HG02943 (cell line): ENCODE data around the gene HOXA5.

Experiments used
- ATAC-seq: cut with Tn5 transposase; IDR thresholded peaks from one replicate; pipeline ENCODE4 v1.9.1; 2021; ENCODE audit warnings: mild to moderate bottlenecking, low read depth, moderate library complexity; ENCODE audit not compliant: unreplicated experiment

HOXA5 gene

DNA sequence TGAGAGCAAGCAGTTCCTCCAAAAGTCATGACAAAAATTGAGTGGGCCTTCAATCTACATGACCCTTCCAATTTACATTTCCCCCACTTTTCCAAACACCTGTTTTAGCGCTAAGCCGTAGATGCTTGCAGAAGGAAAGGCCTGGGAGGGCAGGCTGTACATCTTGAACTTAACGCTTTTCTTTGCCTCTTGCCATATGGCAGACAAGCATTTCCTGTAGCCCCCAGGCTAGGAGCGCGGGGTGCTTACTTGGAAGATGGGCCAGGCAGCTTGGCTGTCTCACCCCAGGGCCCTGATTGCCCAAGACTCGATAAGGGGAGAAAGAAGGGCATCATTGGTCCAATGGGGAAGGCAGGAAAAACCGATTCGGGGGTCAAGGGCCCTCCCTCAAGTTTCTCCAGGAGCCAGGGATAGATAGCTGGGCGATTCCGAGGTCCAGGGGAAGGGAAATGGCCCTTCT is 28.9 kb upstream of the HOXA5 start:
- no peak for ATAC-seq

DNA sequence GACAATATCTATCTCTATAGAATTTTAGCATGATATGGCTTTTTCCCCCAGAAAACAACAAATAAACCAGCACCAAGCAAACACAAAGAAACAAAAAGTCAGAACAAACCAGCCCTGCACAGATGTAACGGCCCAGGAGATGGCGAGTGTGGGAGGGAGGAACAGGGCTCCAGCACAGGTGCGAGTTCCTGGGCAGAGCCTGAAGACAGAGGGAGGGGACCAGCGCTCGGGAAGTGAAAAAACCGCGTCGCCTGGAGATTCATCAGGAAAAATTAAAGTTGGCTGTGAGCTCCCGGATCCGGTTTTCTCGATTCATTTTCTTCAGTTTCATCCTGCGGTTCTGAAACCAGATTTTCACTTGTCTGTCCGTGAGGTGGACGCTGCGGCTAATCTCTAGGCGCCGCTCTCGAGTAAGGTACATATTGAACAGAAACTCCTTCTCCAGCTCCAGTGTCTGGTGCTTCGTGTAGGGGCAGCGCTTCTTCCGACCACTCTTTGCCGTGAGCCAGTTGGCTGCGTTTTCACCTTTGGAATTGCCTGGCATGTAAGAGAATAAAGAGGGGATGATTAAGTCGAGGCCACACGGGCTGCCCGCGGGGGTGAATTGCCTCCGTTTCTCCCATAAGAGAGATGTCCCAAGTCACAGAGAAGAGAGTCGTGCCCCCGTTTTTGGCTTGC is 28.3 kb upstream of the HOXA5 start:
- no peak for ATAC-seq

DNA sequence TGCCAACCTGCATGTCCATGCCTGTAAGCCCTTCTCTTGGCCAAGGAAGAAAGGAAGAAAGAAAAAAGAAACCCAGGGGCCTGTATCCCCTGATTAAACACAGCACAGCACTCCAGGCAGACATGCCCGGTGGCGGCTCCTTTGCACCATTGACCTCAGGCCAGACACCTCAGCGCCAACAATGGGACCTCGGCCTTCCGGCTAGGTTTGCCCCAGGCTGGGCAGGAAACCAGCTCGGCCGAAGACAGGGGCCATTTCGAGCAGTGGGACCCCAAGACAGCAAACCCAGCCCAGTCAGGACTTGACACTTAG is 27.8 kb upstream of the HOXA5 start:
- ATAC-seq: no peak

DNA sequence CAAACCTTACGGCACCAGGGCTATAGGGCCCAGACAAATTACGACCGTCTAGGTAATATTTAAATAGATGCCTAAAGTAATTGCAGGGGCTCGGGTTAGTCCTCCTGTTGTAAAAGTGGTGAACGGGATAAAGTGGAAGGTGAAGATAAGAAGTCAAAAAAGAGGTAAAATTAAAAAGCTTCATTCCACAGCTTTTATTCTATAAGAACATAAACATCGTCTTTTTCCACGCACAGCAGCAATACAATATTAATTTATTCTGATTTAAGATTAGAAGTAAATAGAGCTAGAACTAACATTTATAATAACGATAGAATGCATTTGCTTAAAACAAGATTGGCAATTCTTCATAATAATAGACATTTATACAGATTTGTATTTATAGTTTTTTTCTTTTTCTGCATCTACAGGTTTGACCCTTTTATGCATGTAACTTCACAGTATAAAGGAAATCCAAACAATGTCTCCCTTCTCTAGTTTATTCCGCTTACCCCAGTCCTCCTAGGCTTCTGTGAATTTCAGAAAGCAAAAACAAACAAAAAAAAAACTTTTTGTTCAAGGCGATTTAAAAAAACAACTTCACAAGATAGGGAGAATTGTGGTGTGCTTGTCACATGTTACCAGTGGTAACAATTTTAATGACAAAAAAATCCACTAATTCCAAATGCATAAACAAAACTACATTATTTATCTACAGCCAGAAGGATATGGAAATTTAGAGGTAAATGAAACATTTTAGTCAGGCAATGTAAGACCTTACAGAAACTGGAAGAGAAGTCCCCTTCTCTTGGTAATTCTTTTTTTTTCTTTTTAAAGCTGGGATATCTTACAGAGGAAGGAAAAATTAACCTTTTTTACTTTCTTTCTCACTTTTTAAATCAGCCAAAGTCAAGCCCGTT is 27.2 kb upstream of the HOXA5 start:
- ATAC-seq: no peak

DNA sequence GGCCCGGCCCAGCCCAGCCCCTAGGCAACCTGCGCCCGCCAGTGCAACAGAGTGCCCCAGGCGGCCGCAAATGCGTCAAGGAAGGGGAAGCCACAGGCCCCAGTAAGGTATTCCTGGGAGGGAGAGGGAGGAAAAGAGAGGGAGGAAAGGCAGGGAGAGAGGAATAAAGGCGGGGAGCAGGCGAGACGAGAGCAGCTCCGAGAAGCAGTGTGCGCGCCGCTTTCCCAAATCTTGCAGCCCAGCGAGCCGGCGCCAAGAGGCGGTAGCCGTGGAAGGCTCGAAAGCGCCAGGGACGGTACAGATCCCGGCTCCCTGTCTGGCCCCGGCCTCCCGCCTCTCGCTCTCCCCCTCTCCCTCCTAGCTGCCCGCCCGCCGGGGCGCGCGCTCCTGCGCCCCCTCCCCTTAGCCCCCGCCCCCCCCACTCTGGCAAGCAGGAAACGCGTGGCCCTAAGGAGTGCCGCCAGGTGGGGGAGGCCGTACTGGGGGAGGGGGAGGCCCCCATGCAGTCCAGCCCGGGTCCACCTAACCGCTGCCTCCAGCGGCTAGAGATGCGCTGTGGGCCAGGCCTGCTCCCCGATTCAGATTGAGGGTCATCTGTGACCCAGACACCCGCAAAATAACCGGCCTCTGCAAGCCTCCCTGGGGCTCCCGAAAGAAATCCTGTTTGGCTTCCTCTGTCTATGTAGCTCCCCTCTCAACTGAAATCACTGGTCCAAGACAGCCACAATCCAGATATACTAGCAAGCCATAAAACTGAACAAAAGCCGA is 26.4 kb upstream of the HOXA5 start:
- no peak for ATAC-seq

DNA sequence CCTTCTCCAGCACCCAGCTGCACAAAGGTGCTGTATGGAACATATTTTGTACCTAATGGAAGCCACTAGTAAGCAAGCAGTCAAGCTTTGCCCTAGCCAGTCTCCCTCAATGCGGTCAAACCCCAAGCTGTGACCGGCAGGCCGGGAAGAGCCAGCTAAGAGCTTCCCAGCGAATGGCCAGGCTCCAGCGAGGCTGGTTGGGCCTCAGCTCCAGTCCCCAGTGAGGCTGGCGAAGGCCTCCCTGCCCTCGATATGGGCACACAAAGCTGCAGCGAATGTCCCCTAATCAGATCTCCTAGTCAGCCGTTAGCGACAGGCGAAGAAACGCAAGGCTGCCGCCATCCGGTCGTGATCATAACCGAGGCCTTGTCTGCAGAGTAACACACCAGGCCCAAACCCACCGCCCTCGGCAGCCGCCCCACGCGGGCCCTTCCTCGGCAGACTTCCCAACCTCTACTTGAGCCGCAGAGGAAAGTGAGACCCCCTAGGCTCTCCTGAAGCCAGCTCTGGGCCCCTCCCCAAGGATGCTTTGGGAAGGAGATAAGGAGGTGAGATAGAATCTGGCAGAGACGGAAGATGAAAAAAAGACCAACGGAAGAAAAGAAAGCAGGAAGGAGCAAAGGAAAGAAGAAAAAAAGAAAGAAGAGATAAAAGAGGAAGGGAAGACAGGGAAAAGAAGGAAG is 24.9 kb upstream of the HOXA5 start:
- no peak for ATAC-seq

DNA sequence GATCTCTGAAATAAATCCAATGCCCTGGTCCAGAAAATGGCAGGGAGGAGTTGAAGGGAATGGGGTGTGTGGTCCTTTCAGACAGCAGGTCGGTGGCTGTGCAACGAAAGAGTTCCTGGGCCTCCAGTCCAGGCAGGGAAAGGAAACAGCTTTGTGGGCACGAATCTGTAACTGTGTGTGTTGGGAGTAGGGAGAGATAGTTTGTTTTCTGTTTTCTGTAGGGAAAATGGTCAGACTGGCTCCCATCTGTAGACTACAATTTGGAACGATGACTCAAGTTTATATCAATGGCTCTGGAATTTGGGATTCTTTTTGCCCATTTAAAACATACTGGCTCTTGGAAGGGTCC is 24.4 kb upstream of the HOXA5 start:
- no peak for ATAC-seq

DNA sequence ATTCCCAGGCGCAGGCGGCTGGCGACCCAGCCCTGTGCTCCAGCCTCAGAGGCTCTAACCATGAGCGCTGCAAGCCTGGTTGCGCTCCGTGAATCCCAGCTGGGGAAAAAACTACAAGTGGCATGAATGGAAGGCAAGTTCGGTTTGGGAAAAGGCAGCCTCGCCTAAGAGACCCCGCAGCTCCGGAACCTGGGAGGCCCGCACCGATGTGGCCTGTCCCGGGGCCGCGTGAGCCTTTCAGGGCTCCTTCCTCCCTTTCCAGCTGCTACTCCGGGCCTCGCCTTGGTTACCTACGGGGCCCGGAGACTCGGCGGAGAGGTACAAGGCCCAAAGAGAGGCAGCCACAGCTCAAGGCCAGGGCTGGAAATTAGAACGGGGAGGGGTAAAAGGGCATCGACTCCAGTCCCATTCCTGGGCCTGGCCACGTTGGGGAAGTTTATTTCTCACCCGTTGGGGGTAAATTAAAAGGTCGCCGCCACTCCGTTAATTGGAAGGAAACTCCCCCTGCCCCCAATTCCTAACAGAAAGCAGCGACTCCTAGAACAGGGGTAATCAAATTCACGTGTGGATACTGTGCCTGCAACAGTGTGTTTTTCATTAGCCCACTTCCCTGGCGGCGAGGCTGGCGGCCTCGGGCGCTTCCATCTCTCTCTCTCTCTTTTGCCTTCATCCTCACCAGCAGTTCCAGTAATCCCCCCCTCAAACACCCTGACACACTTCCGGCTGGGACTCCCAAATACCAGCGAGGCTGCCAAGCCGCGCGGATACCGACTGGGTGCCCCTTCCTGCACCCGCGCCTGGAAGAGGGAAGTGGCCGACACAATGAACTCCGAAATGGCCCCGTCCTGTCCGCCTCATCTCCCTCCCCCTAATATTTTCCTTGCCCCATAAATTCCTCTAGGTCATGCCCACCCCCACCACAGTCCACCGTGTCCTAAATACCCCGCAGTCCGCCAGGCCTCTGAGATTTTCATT is 23.3 kb upstream of the HOXA5 start:
- no peak for ATAC-seq

DNA sequence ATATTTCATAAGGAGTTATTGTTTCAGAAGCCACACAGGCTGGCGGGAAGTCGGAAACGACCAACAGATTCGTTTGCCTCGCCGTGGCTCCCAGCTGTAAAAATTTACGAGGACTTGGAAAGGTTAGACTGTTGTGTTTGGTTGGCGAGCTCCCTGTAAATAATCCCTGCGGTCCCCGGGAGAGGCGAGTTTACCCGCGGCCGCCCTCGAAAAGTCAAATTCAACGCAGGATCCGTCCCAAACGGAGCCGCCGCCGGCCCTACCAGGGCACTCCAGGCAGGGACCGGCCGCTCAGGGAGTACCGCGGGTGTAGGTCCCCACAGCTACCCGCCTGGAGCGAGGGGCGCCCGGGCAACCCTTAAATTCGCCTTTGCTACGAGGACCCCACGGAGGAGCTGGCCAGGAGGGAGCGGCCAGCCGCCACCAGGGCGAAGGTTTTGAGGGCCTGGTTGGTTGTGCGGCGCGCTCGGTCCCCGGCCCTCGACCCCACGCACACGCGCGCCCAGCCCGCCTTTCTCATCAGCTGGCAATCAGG is 22.6 kb upstream of the HOXA5 start:
- no peak for ATAC-seq

DNA sequence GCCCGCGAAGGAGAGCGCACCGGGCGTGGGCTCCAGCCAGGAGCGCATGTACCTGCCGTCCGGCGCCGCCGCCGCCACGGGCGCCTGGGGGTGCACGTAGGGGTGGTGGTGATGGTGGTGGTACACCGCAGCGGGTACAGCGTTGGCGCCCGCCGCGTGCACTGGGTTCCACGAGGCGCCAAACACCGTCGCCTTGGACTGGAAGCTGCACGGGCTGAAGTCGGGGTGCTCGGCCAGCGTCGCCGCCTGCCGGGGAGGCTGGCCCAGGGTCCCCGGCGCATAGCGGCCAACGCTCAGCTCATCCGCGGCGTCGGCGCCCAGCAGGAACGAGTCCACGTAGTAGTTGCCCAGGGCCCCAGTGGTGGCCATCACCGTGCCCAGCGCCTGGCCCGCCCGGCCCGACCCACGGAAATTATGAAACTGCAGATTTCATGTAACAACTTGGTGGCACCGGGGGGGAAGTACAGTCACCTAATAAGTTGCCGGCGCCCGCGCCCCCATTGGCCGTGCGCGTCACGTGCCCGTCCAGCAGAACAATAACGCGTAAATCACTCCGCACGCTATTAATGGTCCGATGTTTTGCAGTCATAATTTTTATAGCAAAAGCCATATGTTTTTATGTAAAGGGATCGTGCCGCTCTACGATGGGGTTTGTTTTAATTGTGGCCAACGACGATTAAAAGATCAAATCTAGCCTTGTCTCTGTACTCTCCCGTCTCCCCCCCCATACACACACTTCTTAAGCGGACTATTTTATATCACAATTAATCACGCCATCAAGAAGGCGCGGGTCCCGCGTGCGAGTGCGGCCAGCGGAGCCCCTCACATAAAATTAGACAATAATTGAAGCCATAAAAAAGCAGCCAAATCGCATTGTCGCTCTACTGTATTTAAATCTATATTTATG is 21.9 kb upstream of the HOXA5 start, which contains the start of gene HOXA9:
TSS of gene HOXA9 (minus strand) at position 449 of the 907 bp plus-strand sequence. CDS start at position 369, 80 bp downstream.
- no peak for ATAC-seq

DNA sequence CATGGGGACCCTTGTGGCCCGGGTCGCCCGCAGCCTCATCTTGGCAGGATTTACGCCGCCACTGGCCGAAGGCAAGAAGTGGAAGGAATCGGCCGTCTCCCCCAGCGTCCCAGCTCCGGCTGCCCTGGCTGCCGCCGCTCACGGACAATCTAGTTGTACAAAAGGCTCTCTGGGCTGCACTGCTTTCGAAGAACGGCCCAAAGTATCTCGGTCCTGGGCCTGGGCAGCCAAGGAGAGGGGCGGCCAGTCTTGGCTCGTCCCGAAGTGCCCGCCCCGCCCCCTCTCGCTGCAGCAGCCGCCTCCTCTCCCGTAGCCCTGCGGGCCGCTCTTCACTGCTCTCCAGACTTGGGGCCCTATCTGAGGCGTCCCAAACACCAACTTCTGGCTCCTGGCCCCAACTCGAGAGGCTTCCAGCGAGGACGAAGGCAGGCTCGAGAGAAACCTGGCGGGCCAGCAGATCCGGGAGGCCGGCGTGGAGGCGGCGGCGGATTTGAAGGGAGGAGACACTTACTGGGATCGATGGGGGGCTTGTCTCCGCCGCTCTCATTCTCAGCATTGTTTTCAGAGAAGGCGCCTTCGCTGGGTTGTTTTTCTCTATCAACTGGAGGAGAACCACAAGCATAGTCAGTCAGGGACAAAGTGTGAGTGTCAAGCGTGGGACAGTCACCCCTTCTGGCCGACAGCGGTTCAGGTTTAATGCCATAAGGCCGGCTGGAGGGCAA is 21.0 kb upstream of the HOXA5 start:
- ATAC-seq: no peak

DNA sequence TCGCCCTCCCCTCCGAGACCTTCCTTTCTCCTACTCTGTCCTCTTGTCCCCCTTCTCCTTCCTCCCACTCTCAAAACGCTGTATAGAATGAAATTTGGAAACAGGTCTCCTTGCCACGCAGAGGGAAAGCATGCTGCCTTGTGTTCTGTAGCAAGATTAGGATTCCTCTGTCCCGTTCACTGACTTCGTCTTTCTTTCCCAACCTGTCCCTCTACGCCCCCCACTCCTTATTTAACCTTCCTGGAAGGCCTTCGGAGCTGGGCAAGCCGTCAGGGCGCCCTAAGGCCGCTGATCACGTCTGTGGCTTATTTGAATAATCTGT is 20.5 kb upstream of the HOXA5 start:
- no peak for ATAC-seq

DNA sequence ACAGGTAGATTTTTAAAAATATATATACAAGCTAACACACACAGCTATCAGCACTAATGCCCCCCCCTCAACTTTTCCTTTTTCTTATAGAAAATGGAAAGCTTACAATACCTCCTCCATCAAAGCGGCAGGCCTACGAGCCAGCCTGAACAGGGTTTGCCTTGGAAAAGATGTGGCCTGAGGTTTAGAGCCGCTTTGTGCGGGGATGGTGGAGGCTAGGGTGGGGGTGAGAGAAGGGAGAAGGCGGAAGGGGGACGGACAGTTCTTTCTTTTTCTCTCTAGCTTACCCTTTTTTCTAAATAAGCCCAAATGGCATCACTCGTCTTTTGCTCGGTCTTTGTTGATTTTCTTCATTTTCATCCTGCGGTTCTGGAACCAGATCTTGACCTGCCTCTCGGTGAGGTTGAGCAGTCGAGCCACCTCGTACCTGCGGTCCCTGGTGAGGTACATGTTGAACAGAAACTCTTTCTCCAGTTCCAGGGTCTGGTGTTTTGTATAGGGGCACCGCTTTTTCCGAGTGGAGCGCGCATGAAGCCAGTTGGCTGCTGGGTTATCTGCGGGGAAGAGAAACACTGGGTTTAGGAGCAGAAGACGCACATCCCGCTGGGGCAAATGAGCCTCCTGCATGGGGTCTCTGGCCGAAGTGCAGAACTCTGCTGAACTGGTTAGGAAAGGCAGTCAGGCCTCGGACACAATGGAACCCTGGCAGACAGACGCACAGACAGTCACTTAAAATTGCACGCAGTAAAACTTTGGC is 20.0 kb upstream of the HOXA5 start:
- no peak for ATAC-seq

DNA sequence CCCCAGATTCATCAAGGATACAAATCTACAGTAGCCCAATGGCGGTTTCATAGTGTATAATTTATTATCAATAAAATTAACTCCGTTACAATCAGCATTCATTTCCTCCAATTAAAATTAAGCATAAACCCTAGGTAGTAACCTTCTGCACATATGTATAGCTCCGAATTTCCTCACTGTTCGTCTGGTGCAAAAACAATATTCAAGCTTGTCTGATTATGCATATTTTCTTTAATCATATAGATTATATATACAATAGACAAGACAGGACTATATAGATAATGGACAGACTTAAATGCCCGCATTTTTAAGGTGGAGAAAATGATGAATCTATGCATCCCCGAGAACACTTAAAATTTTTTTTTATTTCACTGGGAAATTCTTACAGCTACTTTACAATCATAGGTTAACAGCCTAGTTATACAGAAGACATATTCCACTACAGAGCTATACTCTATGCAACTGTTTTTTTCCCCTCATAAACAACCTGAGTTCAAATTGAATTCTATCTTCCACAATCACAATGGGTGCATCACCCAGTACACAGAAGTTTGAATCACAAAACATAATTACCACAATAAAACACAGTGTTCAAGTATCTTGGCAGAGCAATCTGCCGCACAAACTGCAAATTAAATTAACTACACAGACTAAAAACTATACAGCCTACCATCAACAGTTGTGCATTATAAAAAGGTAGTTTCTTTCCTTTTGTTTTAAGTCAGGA is 19.2 kb upstream of the HOXA5 start:
- ATAC-seq: no peak

DNA sequence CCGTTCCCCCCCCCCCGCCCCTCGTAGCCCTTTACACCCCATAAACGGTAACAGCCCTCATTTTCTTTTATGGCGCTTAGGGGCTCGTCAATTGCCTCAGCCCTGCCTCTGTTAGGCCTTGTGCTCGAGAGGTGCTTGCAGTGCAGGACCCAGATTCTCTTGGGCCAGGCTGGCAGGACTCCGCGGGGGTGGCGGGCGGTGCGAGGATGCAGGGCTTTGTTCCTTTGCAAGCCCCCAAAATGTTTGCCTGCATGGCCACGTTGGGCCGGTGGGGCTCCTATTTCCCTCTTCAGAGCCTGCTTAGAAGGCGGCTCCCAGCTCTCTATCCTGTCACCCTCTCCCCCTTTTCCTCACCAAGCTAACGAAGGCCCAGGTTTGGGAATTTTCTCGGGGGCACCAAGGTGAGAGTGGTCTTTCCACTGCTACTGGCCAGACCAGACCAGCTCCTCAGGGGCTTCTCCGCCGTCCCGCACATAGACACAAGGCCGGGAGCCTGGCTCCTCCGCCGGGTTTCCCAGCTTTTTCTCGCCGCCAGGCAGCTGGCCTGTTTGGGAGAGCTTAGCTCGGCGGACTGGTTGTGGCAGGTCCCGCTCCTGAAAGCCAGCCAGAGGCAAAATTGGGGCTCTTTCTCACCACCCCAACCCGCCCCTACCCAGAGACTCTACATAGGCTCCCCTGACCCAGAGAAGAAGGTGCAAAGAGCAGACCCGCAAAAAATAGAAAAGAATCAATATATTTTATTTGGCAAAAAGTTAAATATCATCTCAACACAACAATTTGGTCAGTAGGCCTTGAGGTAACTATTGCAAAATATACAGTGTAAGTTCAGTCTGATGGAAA is 18.5 kb upstream of the HOXA5 start:
- ATAC-seq: no peak
